ENCODE data around the gene AGTPBP1. TPM values are rescaled to one million over a fixed set of nuclear protein-coding genes. Genes with fewer than 3 reads are reported as not detected.

The AGTPBP1 gene
- total and polyA plus RNA-seq, 2 donors: 15.9 to 34.7 TPM

- 95% methylated on average over 1 of the region's 1 CpG for WGBS
- DNase-seq (ENCODE audit: low read depth in 6 of 9, low spot score in 9 of 9): no peak
- H3K27ac ChIP-seq (ENCODE audit: low read depth in 1 of 2, low read length in 1 of 2): no peak overlapping the region
- H3K36me3 ChIP-seq (ENCODE audit: control insufficient read depth in 2 of 2, insufficient read depth in 2 of 2, low read length in 1 of 2): peaks cover 0 to 4% of the 10 kb centered on the region in 2 donors
- no peaks in the 10 kb centered on the region for H3K9me3 ChIP-seq (ENCODE audit: control insufficient read depth in 2 of 2, insufficient read depth in 1 of 2, low read length in 1 of 2)
- no peak overlapping the region for H3K4me3 ChIP-seq (ENCODE audit: low read length in 2 of 2)
- H3K4me1 ChIP-seq (ENCODE audit: control insufficient read depth in 2 of 2, insufficient read depth in 2 of 2, low read length in 2 of 2): no peaks in the 10 kb centered on the region
- no peaks in the 10 kb centered on the region for H3K27me3 ChIP-seq (ENCODE audit: control insufficient read depth in 2 of 2, insufficient read depth in 1 of 2, low read length in 1 of 2)
These were observed 83.0 kb downstream of the AGTPBP1 start for GRCh38 chr9:85658716-85659115.

- 98% methylated on average over 4 of the region's 4 CpGs for WGBS
- Histone ChIP-seq H3K27ac (ENCODE audit: low read depth in 1 of 2, low read length in 1 of 2) (no peak overlapping the region), H3K4me3 (ENCODE audit: low read length in 2 of 2) (no peak overlapping the region), H3K9me3 (ENCODE audit: control insufficient read depth in 2 of 2, insufficient read depth in 1 of 2, low read length in 1 of 2) (no peaks in the 10 kb centered on the region), H3K4me1 (ENCODE audit: control insufficient read depth in 2 of 2, insufficient read depth in 2 of 2, low read length in 2 of 2) (no peaks in the 10 kb centered on the region), H3K27me3 (ENCODE audit: control insufficient read depth in 2 of 2, insufficient read depth in 1 of 2, low read length in 1 of 2) (no peaks in the 10 kb centered on the region), H3K36me3 (ENCODE audit: control insufficient read depth in 2 of 2, insufficient read depth in 2 of 2, low read length in 1 of 2) (peaks cover 0 to 16% of the 10 kb centered on the region in 2 donors)
- no peak for DNase-seq (ENCODE audit: low read depth in 6 of 9, low spot score in 9 of 9)
These were observed 88.6 kb downstream of the AGTPBP1 start for GRCh38 chr9:85653153-85653552.

DNA sequence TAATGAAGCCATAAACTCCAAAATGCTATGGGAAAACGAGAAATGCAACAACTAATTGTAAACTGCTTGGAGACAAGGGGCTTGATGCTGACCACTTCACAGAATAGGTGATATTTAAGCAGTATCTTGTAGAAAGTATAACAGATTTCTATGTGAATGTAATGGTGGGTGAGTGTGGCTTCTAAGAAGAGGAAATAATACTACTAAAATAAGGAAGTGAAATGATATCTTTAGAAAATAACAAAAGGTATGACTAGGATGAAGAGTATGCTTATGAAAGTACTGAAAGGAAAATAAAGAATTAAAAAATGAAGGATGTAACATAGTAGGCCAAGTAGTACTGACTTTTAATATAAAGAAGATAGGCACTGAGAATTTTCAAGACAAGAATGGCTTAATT is 94.2 kb downstream of the AGTPBP1 start:
- H3K9me3 ChIP-seq (ENCODE audit: control insufficient read depth in 2 of 2, insufficient read depth in 1 of 2, low read length in 1 of 2): no peaks in the 10 kb centered on the region
- H3K27me3 ChIP-seq (ENCODE audit: control insufficient read depth in 2 of 2, insufficient read depth in 1 of 2, low read length in 1 of 2): no peaks in the 10 kb centered on the region
- H3K27ac ChIP-seq (ENCODE audit: low read depth in 1 of 2, low read length in 1 of 2): no peak overlapping the region
- peaks cover 0 to under 1% of the 10 kb centered on the region in 2 donors for H3K36me3 ChIP-seq (ENCODE audit: control insufficient read depth in 2 of 2, insufficient read depth in 2 of 2, low read length in 1 of 2)
- H3K4me3 ChIP-seq (ENCODE audit: low read length in 2 of 2): no peak overlapping the region
- WGBS: 93% methylated on average over 1 of the region's 1 CpG
- no peaks in the 10 kb centered on the region for H3K4me1 ChIP-seq (ENCODE audit: control insufficient read depth in 2 of 2, insufficient read depth in 2 of 2, low read length in 2 of 2)
- DNase-seq (ENCODE audit: low read depth in 6 of 9, low spot score in 9 of 9): no peak

GRCh38 chr9:85645909-85646627 is 95.7 kb downstream of the AGTPBP1 start:
- H3K27ac ChIP-seq (ENCODE audit: low read depth in 1 of 2, low read length in 1 of 2): no peak overlapping the region
- H3K4me3 ChIP-seq (ENCODE audit: low read length in 2 of 2): no peak overlapping the region
- H3K27me3 ChIP-seq (ENCODE audit: control insufficient read depth in 2 of 2, insufficient read depth in 1 of 2, low read length in 1 of 2): no peaks in the 10 kb centered on the region
- H3K36me3 ChIP-seq (ENCODE audit: control insufficient read depth in 2 of 2, insufficient read depth in 2 of 2, low read length in 1 of 2): no peaks in the 10 kb centered on the region
- H3K9me3 ChIP-seq (ENCODE audit: control insufficient read depth in 2 of 2, insufficient read depth in 1 of 2, low read length in 1 of 2): no peaks in the 10 kb centered on the region
- 92% methylated on average over 3 of the region's 3 CpGs for WGBS
- no peak for DNase-seq (ENCODE audit: low read depth in 6 of 9, low spot score in 9 of 9)
- H3K4me1 ChIP-seq (ENCODE audit: control insufficient read depth in 2 of 2, insufficient read depth in 2 of 2, low read length in 2 of 2): no peaks in the 10 kb centered on the region

- Histone ChIP-seq H3K27me3 (ENCODE audit: control insufficient read depth in 2 of 2, insufficient read depth in 1 of 2, low read length in 1 of 2) (no peaks in the 10 kb centered on the region), H3K27ac (ENCODE audit: low read depth in 1 of 2, low read length in 1 of 2) (no peak overlapping the region), H3K4me3 (ENCODE audit: low read length in 2 of 2) (no peak overlapping the region), H3K4me1 (ENCODE audit: control insufficient read depth in 2 of 2, insufficient read depth in 2 of 2, low read length in 2 of 2) (no peaks in the 10 kb centered on the region), H3K36me3 (ENCODE audit: control insufficient read depth in 2 of 2, insufficient read depth in 2 of 2, low read length in 1 of 2) (no peaks in the 10 kb centered on the region), H3K9me3 (ENCODE audit: control insufficient read depth in 2 of 2, insufficient read depth in 1 of 2, low read length in 1 of 2) (no peaks in the 10 kb centered on the region)
- 98% methylated on average over 1 of the region's 1 CpG for WGBS
- DNase-seq (ENCODE audit: low read depth in 6 of 9, low spot score in 9 of 9): no peak
These were observed 101.3 kb downstream of the AGTPBP1 start for GRCh38 chr9:85640425-85640824.

- no peaks in the 10 kb centered on the region for H3K4me1 ChIP-seq (ENCODE audit: control insufficient read depth in 2 of 2, insufficient read depth in 2 of 2, low read length in 2 of 2)
- no peak overlapping the region for H3K27ac ChIP-seq (ENCODE audit: low read depth in 1 of 2, low read length in 1 of 2)
- 98% methylated on average over 3 of the region's 3 CpGs for WGBS
- no peaks in the 10 kb centered on the region for H3K27me3 ChIP-seq (ENCODE audit: control insufficient read depth in 2 of 2, insufficient read depth in 1 of 2, low read length in 1 of 2)
- DNase-seq (ENCODE audit: low read depth in 6 of 9, low spot score in 9 of 9): no peak
- H3K36me3 ChIP-seq (ENCODE audit: control insufficient read depth in 2 of 2, insufficient read depth in 2 of 2, low read length in 1 of 2): peaks cover 0 to 4% of the 10 kb centered on the region in 2 donors
- no peak overlapping the region for H3K4me3 ChIP-seq (ENCODE audit: low read length in 2 of 2)
- H3K9me3 ChIP-seq (ENCODE audit: control insufficient read depth in 2 of 2, insufficient read depth in 1 of 2, low read length in 1 of 2): no peaks in the 10 kb centered on the region
These were observed 102.0 kb downstream of the AGTPBP1 start for GRCh38 chr9:85639675-85640186.

GRCh38 chr9:85631809-85632208 is 109.9 kb downstream of the AGTPBP1 start:
- H3K27ac ChIP-seq (ENCODE audit: low read depth in 1 of 2, low read length in 1 of 2): no peak overlapping the region
- DNase-seq (ENCODE audit: low read depth in 6 of 9, low spot score in 9 of 9): no peak
- 100% methylated on average over 1 of the region's 1 CpG for WGBS
- H3K36me3 ChIP-seq (ENCODE audit: control insufficient read depth in 2 of 2, insufficient read depth in 2 of 2, low read length in 1 of 2): peaks cover 6 to 18% of the 10 kb centered on the region in 2 donors
- no peaks in the 10 kb centered on the region for H3K27me3 ChIP-seq (ENCODE audit: control insufficient read depth in 2 of 2, insufficient read depth in 1 of 2, low read length in 1 of 2)
- no peak overlapping the region for H3K4me3 ChIP-seq (ENCODE audit: low read length in 2 of 2)
- H3K9me3 ChIP-seq (ENCODE audit: control insufficient read depth in 2 of 2, insufficient read depth in 1 of 2, low read length in 1 of 2): no peaks in the 10 kb centered on the region
- no peaks in the 10 kb centered on the region for H3K4me1 ChIP-seq (ENCODE audit: control insufficient read depth in 2 of 2, insufficient read depth in 2 of 2, low read length in 2 of 2)

DNA sequence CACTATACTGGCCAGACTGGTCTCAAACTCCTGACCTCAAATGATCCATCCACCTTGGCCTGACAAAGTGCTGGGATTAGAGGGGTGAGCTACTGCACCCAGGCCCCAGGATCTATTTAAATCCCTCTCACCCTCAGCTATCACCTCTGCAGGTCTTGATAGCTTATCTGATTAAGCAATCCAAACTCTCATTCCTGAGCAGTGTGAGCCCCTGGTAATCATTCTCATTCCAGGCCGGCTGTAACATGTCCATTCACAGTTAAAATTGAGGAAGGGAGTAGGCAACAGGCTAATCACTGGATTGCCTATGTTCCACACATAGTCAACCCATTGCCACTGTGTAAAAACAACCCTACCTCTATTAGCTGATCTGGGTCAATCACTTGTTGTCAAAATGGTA is 111.1 kb downstream of the AGTPBP1 start:
- WGBS: 92% methylated on average over 1 of the region's 1 CpG
- no peaks in the 10 kb centered on the region for H3K27me3 ChIP-seq (ENCODE audit: control insufficient read depth in 2 of 2, insufficient read depth in 1 of 2, low read length in 1 of 2)
- H3K36me3 ChIP-seq (ENCODE audit: control insufficient read depth in 2 of 2, insufficient read depth in 2 of 2, low read length in 1 of 2): peaks cover 6 to 18% of the 10 kb centered on the region in 2 donors
- no peak for DNase-seq (ENCODE audit: low read depth in 6 of 9, low spot score in 9 of 9)
- no peak overlapping the region for H3K27ac ChIP-seq (ENCODE audit: low read depth in 1 of 2, low read length in 1 of 2)
- no peak overlapping the region for H3K4me3 ChIP-seq (ENCODE audit: low read length in 2 of 2)
- H3K9me3 ChIP-seq (ENCODE audit: control insufficient read depth in 2 of 2, insufficient read depth in 1 of 2, low read length in 1 of 2): no peaks in the 10 kb centered on the region
- no peaks in the 10 kb centered on the region for H3K4me1 ChIP-seq (ENCODE audit: control insufficient read depth in 2 of 2, insufficient read depth in 2 of 2, low read length in 2 of 2)

DNA sequence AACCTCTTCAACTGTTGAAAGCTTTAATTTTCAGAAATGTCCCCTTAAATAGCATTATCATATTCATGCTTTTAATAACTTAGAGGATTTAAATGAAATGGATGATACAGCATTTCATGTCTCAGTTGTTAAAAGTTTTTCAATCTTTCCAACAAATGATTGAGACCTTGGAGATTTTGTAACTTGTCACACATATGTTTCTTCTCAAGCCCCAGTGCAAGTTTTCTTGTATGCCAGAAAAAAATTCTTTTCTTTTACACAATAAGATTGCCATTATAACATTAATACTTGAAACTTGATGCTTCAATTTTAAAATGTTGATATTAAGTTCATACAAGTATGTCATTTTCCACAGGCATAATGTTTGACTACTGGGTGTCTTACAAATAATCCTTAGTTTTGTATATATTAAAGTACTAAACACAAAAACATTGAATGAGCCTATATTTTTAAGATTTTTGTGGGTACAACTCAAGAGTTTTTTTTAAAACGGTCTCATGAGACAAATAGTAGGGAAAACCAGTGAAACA is 124.5 kb downstream of the AGTPBP1 start:
- H3K4me3 ChIP-seq (ENCODE audit: low read length in 2 of 2): no peak overlapping the region
- no peak overlapping the region for H3K27ac ChIP-seq (ENCODE audit: low read depth in 1 of 2, low read length in 1 of 2)
- no peaks in the 10 kb centered on the region for H3K27me3 ChIP-seq (ENCODE audit: control insufficient read depth in 2 of 2, insufficient read depth in 1 of 2, low read length in 1 of 2)
- H3K36me3 ChIP-seq (ENCODE audit: control insufficient read depth in 2 of 2, insufficient read depth in 2 of 2, low read length in 1 of 2): no peaks in the 10 kb centered on the region
- 96% methylated on average over 1 of the region's 1 CpG for WGBS
- no peaks in the 10 kb centered on the region for H3K4me1 ChIP-seq (ENCODE audit: control insufficient read depth in 2 of 2, insufficient read depth in 2 of 2, low read length in 2 of 2)
- H3K9me3 ChIP-seq (ENCODE audit: control insufficient read depth in 2 of 2, insufficient read depth in 1 of 2, low read length in 1 of 2): no peaks in the 10 kb centered on the region
- DNase-seq (ENCODE audit: low read depth in 6 of 9, low spot score in 9 of 9): no peak
